Glutamatergic neuron (in vitro differentiated cells): ENCODE data around the gene GRM1. TPM values are rescaled to one million over a fixed set of nuclear protein-coding genes. Genes with fewer than 3 reads are reported as not detected.

ENCODE experiments used
- DNase-seq: peaks from one replicate; pipeline ENCODE4 v3.0.0; 2022
- H3K27ac Mint-ChIP-seq: one replicate; pipeline ENCODE4 v1.8.0; 2020; ENCODE audit warnings: mild to moderate bottlenecking, mixed read lengths, inconsistent platforms; ENCODE audit not compliant: unreplicated experiment
- H3K27me3 Mint-ChIP-seq: one replicate; pipeline ENCODE4 v1.8.0; 2020; ENCODE audit warnings: mild to moderate bottlenecking, moderate library complexity, mixed read lengths, inconsistent platforms; ENCODE audit not compliant: unreplicated experiment
- H3K36me3 Mint-ChIP-seq: one replicate; pipeline ENCODE4 v1.8.0; 2020; ENCODE audit warnings: mild to moderate bottlenecking, mixed read lengths, inconsistent platforms; ENCODE audit not compliant: unreplicated experiment
- H3K4me1 Mint-ChIP-seq: one replicate; pipeline ENCODE4 v1.8.0; 2020; ENCODE audit warnings: mild to moderate bottlenecking, low read depth, mixed read lengths, inconsistent platforms; ENCODE audit not compliant: unreplicated experiment
- H3K4me3 Mint-ChIP-seq: one replicate; pipeline ENCODE4 v1.8.0; 2020; ENCODE audit warnings: mild to moderate bottlenecking, mixed read lengths, inconsistent platforms; ENCODE audit not compliant: unreplicated experiment
- H3K9me3 Mint-ChIP-seq: one replicate; pipeline ENCODE4 v1.8.0; 2020; ENCODE audit warnings: mild to moderate bottlenecking, moderate library complexity, mixed read lengths, inconsistent platforms; ENCODE audit not compliant: unreplicated experiment
- CTCF ChIP-seq: fragments of 200-600 bp; sonication (generic); IDR thresholded peaks from one replicate; pipeline ENCODE4 v1.5.0; 2021; ENCODE audit not compliant: partially characterized antibody, unreplicated experiment
- total RNA-seq: library from RNA; stranded (reverse); fragmentation: NEBNext Ultra II Directional; extraction: Animal tissue kit (Norgen Biotek cat#: 25700); gene quantifications from one replicate; pipeline ENCODE4 v1.2.1, GENCODE V29; 2021; ENCODE audit not compliant: unreplicated experiment

GRM1 gene
- total RNA-seq, 1 donor from 2014 or later: 0.17 TPM

GRCh38 chr6:146339716-146340115, 310.9 kb downstream of the GRM1 start:
- no peak for TF ChIP-seq CTCF
- DNase-seq: no peak
- no peaks in the 10 kb centered on the region for H3K36me3 Mint-ChIP-seq
- no peaks in the 10 kb centered on the region for H3K9me3 Mint-ChIP-seq
- H3K4me1 Mint-ChIP-seq: no peaks in the 10 kb centered on the region
- no peaks in the 10 kb centered on the region for H3K27me3 Mint-ChIP-seq
- H3K4me3 Mint-ChIP-seq: no peak overlapping the region
- H3K27ac Mint-ChIP-seq: no peak overlapping the region

- TF ChIP-seq CTCF: no peak
- H3K36me3 Mint-ChIP-seq: no peaks in the 10 kb centered on the region
- H3K4me1 Mint-ChIP-seq: no peaks in the 10 kb centered on the region
Measured at GRCh38 chr6:146341493-146342230, 312.8 kb downstream of the GRM1 start.

GRCh38 chr6:146345598-146345997, 316.7 kb downstream of the GRM1 start:
- Mint-ChIP-seq H3K27me3 (no peaks in the 10 kb centered on the region), H3K27ac (no peak overlapping the region), H3K4me3 (no peak overlapping the region), H3K4me1 (no peaks in the 10 kb centered on the region), H3K9me3 (no peaks in the 10 kb centered on the region), H3K36me3 (no peaks in the 10 kb centered on the region)
- no peak for DNase-seq
- no peak for TF ChIP-seq CTCF

More at GRCh38 chr6:146341493-146342230, 312.8 kb downstream of the GRM1 start:
- DNase-seq: no peak
- no peak overlapping the region for H3K27ac Mint-ChIP-seq
- no peak overlapping the region for H3K4me3 Mint-ChIP-seq
- H3K27me3 Mint-ChIP-seq: no peaks in the 10 kb centered on the region
- H3K9me3 Mint-ChIP-seq: no peaks in the 10 kb centered on the region

GRCh38 chr6:146347090-146347489, 318.2 kb downstream of the GRM1 start:
- no peaks in the 10 kb centered on the region for H3K36me3 Mint-ChIP-seq
- no peak overlapping the region for H3K4me3 Mint-ChIP-seq
- no peaks in the 10 kb centered on the region for H3K4me1 Mint-ChIP-seq
- DNase-seq: no peak
- no peaks in the 10 kb centered on the region for H3K9me3 Mint-ChIP-seq
- H3K27ac Mint-ChIP-seq: no peak overlapping the region
- H3K27me3 Mint-ChIP-seq: no peaks in the 10 kb centered on the region
- TF ChIP-seq CTCF: no peak

- no peak for DNase-seq
- no peaks in the 10 kb centered on the region for H3K4me1 Mint-ChIP-seq
- H3K9me3 Mint-ChIP-seq: no peaks in the 10 kb centered on the region
- TF ChIP-seq CTCF: no peak
- no peaks in the 10 kb centered on the region for H3K27me3 Mint-ChIP-seq
- no peaks in the 10 kb centered on the region for H3K36me3 Mint-ChIP-seq
- no peak overlapping the region for H3K4me3 Mint-ChIP-seq
- H3K27ac Mint-ChIP-seq: no peak overlapping the region
Measured at GRCh38 chr6:146347690-146348089, 318.8 kb downstream of the GRM1 start.
